Measurements from ENCODE around the gene SLC1A4.

The SLC1A4 gene

DNA sequence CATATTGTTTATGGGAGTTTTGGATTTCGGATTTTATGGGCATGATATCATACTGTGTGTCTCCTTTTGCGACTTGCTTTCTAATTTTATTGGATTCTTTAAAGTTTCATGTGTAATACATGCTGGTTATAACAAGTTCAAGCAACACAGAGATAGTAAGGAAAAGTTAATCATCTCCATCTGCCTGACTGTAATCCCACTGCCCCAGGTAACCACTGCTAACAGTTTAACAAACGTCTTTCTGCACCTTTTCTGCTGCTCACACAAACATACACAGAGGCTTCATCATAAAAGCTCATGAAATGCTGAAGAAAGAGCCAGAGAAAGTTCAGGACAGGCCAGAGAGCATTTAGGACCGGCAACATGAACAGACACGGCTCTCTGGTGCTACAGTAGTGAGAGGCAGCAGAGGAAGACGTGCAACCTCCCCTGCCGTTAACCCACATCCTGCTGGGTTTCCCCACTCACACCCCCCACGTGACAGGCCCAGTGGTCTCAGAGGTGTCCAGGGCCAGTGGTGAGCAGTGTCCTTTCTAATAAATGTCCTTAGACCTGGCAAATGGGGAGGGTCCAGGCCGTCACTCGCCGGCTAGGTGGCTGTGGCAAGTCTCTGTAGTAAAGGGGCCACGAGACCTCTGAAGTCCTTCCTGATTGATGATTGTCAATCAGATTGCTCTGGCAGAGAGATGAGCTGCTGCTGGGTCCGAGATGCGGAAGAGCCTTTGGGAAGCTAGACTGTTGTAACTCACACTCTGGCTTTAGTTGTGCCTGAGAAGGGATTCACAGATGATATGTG is 43.0 kb upstream of the SLC1A4 start:
- H3K27ac ChIP-seq = no peak overlapping the region
- no peak for TF ChIP-seq ZFX (IDR thresholded peaks at IDR 0.05; ENCODE audit: borderline replicate concordance)
- TF ChIP-seq, protein P1, sequence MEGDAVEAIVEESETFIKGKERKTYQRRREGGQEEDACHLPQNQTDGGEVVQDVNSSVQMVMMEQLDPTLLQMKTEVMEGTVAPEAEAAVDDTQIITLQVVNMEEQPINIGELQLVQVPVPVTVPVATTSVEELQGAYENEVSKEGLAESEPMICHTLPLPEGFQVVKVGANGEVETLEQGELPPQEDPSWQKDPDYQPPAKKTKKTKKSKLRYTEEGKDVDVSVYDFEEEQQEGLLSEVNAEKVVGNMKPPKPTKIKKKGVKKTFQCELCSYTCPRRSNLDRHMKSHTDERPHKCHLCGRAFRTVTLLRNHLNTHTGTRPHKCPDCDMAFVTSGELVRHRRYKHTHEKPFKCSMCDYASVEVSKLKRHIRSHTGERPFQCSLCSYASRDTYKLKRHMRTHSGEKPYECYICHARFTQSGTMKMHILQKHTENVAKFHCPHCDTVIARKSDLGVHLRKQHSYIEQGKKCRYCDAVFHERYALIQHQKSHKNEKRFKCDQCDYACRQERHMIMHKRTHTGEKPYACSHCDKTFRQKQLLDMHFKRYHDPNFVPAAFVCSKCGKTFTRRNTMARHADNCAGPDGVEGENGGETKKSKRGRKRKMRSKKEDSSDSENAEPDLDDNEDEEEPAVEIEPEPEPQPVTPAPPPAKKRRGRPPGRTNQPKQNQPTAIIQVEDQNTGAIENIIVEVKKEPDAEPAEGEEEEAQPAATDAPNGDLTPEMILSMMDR (IDR thresholded peaks at IDR 0.05) = no peak

DNA sequence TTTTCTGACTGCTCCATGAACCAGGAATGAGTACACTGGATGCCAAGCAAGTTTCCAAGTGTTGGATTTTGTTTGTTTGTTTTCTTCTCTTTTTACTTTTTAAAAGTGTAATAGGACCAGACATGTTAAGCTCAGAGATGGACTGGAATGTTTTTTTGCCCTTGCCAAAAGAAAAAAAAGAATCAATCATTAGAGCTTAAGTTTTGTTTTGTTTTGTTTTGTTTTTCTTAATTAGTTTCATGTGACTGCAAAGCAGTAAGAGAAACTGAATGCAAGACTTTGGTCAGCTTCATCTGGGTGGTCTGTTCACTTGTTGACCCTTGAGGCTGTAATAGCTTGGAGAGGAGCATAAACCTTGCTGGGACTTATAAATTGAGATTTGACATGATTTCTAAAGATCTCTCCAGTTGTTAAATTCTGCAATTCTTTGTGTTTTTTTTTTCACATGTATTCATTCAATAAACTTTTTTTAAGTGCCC is 42.4 kb upstream of the SLC1A4 start:
- no peak overlapping the region for H3K27ac ChIP-seq
- no peak for TF ChIP-seq ZFX (IDR thresholded peaks at IDR 0.05; ENCODE audit: borderline replicate concordance)
- TF ChIP-seq, protein P1 (IDR thresholded peaks at IDR 0.05) = no peak

- no peak overlapping the region for H3K27ac ChIP-seq
- TF ChIP-seq, protein P1 (IDR thresholded peaks at IDR 0.05) = no peak
- TF ChIP-seq ZFX (IDR thresholded peaks at IDR 0.05; ENCODE audit: borderline replicate concordance) = no peak
These were observed 41.3 kb upstream of the SLC1A4 start for GRCh38 chr2:64947885-64948284.

DNA sequence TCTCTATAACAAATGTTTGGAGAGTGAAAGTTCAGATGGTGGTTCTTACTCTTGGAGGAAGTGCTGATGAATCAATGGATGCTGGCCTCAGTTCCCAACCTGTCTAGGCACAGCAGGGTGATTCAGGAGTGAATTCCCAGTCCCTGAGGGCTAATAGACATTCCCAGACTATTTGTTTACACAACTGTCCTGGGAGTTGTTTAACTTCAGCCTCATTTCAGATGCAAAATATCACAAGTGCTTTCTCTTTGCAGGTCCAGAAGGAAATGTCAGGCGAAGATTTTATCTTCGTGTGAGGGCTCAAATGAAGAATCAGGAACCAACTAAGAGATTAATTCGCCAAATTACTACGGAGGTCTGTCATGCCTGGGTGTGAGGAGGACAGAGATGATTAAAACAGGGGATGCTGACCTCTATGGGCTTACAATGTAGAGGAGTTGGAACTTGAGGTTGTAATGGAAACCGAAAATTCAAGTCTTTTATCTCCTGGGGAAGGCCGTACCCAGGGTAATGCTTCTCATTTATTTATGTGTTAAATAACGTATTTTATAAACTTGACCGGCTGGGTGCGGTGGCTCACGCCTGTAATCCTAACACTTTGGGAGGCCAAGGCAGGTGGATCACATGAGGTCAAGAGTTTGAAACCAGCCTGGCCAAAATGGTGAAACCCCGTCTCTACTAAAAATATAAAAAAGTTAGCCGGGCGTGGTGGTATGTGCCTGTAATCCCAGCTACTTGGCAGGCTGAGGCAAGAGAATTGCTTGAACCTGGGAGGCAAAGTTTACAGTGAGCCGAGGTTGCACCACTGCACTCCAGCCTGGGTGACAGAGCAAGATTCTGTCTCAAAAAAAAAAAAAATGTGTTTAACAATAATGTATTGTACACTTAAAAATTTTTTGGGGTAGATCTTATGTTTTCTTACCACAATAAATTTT is 38.7 kb upstream of the SLC1A4 start:
- no peak overlapping the region for H3K27ac ChIP-seq
- TF ChIP-seq, protein P1 (IDR thresholded peaks at IDR 0.05) = no peak
- no peak for TF ChIP-seq ZFX (IDR thresholded peaks at IDR 0.05; ENCODE audit: borderline replicate concordance)

DNA sequence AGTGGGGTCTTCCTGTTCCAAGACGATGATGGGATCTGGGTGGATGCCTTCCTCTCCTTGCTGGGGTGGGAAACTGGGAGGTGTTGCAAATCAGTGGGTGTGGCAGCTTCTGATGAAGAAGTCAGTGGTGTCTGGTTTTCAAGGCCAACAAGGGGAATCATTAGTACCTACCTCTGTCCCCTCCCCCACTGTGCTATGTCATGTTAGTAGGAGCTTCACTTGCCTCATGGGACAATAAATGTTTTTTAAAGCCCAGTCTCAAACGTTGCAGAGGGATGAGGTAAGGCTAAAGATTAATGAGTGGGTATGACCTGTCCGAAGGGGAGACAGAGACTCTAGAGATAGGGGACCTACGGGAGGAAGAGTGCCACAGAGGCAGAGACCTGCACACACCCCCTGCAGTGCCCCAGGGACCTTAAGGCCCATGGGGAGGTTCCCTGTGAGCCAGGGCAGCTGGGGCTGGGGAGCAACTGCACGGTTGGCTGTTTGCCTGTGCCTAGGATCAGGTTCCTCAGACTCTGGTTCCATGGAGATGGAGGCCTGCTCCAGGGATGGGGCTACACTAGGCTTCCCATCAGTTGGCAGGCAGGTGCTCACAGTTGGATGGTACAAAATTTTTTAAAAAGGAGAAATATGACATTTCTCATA is 37.8 kb upstream of the SLC1A4 start:
- no peak overlapping the region for H3K27ac ChIP-seq
- TF ChIP-seq, protein P1 (IDR thresholded peaks at IDR 0.05) = no peak
- TF ChIP-seq ZFX (IDR thresholded peaks at IDR 0.05; ENCODE audit: borderline replicate concordance) = no peak

DNA sequence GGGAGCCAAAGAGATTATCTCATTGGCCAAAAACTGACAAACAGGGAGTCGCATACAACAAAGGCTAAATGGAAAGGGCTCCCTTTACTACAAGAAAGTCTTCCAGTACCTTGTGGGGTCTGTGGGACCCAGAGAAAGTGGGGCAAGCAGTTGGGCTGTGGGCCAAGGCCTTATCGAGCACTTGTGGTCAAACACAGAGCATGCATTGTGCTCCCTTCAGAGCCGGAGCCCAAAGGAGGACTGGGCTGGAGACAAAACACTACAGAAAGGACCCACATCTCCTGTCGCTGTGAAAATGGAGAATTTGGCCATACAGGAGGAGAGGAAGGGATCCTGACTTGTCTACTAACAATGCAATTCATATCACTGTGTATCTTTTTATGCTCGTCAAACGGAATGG is 37.1 kb upstream of the SLC1A4 start:
- no peak overlapping the region for H3K27ac ChIP-seq
- TF ChIP-seq, protein P1 (IDR thresholded peaks at IDR 0.05) = no peak
- no peak for TF ChIP-seq ZFX (IDR thresholded peaks at IDR 0.05; ENCODE audit: borderline replicate concordance)
